Activated CD4-positive, alpha-beta T cell treated with anti-CD3 and anti-CD28 coated beads, Interleukin-2, amount 50 U/mL, for 24 hours (primary cell): Measurements from ENCODE around the gene CALML6.

Experiments
- DNase-seq, 2 donors: peaks; one replicate each; pipeline ENCODE4 v3.0.0-alpha.2; 2020; ENCODE audit warnings: low read depth in 1 of 2, low spot score in 1 of 2

Gene CALML6

DNA sequence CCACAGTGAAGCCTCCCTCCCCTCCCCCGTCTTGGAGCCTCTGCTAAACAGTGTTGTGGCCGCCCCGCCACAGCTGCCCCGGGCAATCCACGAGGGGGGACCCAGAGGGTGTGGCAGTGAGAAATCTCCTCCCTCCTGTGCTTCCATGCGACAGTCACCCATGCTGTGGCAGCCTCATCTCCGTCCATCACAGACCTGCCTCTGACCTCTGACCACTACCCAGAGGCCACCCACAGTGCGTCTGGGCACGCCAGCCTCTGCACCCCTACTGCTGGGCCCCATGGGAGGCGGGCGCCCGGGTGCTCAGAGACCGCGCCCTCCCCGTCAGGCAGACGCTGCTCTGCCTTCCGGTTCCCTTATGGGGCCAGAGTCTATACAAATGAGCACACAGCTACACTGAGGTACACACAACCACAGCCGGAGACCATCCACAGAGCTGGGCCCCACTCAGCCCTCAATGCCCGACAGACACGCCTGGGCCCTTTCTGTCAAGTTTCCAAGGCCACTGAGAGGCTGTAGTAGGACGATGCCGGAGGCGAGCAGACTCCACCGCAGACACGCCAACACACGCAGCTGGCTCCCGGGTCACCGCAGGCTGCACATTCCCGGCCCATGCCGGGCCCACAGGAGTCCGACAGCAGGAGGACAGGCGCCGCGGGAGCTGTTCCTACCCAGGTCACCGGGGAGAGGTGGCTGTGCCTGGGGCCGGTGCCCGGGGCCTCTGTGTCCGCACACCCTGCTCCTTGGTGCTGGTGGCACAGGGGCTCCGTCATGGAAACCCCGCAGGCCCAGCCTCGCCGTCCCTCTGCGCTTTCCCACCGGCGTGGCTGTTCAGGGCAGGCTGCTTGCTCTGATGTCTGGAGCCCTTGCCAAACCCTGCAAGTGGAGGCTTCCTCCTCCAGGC lies 27.9 kb downstream of the CALML6 start:
- DNase-seq = no peak

DNA sequence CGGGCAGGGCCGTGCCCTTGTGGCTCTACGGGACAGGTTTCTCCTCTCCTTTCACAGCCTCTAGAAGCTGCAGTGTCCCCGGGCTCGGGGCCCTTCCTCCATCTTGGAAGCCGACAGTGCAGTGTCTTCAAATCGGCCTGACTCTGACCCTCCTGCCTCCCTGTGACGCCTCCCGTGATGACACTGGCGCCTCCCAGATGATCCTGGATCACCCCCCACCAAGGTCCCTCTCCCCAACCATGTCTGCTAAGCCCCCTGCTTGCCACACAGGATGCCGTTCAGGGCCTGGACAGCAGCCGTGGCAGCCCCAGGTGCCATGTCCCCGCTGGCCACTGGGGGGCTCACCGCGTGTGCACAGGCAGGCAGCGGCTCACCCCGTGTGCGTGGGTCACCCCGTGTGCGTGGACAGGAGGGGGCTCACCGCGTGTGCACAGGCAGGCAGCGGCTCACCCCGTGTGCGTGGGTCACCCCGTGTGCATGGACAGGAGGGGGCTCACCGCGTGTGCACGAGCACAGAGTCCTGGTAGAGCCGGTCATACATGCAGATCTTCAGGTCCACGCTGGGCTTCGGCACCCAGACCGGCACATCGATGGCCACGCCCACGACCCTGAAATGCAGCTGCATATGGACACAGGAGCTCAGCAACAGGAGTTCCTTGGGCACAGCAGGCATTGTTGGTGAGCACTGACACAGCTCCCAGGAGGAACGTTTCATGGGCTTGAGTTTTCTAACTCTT lies 28.9 kb downstream of the CALML6 start:
- DNase-seq = peak; percentile 30 to 38

GRCh38 chr1:1945782-1946393 lies 30.8 kb downstream of the CALML6 start:
- no peak for DNase-seq

- DNase-seq = no peak
Observed at GRCh38 chr1:1946540-1946939, 31.5 kb downstream of the CALML6 start.

- DNase-seq = no peak
Observed at GRCh38 chr1:1947493-1947892, 32.4 kb downstream of the CALML6 start.

DNA sequence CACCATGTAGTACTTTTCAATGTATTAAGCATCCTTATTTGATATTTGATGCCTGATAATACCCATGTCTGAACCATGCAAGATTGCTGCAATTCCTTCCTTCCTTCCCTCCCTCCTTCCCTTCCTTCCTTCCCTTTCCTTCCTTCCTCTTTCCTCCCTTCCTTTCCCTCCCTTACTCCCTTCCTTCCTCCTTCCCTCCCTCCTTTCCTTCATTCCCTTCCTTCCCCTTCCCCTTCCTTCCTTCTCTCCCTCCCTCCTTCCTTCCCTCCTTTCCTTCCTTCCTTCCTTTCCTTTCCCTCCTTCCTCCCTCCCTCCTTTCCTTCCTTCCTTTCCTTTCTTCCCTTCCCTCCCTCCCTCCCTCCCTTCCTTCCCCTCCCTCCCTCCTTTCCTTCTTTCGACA lies 33.7 kb downstream of the CALML6 start:
- no peak for DNase-seq

DNA sequence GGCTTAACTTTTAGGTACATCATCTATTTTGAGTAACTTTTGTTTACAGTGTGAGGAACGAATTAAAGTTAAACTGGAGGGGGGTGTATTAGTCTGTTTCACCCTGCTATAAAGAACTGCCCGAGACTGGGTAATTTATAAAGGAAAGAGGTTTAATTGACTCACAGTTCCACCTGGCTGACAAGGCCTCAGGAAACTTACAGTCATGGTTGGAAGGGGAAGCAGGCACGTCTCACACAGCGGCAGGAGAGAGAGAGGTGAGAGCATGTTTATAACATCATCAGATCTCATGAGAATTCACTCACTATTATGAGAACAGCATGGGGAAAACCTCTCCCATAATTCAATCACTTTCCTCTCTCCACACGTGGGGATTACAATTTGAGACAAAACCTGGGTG lies 35.9 kb downstream of the CALML6 start:
- no peak for DNase-seq

DNA sequence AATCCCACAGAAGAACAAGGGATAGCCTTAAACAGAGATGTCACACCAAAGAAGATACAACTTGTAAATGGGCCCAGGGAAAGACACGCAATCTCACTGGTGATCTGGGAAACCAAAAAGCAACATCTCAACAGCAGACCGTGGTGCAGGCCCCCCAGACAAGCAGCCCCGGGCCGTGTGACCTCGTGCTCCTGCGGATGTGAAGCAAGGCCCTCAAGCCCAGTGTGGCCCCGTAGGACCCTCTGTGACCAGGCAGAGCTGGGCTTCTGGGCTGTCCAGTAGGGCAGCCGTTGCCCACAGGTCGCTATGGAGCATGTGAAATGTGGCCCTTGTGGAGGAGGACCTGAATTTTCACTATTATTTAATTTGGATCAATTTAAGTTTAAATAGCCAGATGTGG lies 39.0 kb downstream of the CALML6 start:
- no peak for DNase-seq

- no peak for DNase-seq
Observed at GRCh38 chr1:1954831-1955441, 39.9 kb downstream of the CALML6 start.

- no peak for DNase-seq
Observed at GRCh38 chr1:1955621-1956094, 40.6 kb downstream of the CALML6 start.

- no peak for DNase-seq
Observed at GRCh38 chr1:1956101-1956500, 41.0 kb downstream of the CALML6 start.

DNA sequence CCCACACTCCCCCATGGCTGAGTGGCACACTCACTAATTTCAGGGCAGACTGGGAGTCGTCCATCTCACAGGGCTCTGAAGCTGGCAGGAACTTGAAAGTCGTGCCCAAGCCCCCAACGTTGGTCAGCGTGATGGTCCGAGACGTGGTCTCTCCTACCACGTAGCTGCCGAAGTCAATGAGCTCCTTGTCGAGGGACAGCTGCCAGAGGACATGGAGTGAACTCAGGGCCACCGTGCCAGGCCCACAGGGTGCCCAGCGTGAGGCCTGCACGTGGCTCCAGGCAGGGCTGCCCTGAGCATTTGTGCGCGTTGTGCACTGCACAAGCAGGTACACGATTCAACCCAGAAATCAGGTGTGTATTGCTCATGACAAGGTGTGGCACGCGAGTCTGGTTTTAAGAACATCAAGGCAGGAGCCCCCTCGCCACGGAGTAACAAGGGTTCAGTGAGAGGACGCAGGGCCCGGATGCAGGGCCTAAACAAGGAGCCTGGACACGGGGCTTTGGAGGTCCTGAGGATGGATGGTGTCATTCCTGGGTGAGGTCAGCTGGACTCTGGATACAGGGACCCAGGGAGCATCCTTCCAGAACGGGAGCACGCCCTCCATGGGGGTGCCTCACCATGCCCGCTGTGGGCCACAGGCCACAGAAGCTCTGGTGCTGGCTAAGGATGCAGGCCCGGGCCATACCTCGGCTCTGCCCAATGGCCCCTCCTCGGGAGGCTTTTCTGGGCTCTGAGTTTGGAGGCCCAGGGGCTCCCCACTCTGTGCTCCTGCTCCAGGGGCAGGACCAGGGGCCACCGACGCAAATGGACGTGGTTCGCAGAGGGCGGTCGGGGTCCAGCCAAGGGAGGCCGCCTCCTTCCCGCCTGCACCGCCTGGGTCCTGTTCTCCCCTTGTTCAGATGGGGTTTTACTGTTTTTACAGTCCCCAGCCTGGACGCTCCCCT lies 41.8 kb downstream of the CALML6 start:
- DNase-seq = no peak

- DNase-seq = no peak
Observed at GRCh38 chr1:1957533-1957961, 42.5 kb downstream of the CALML6 start.

GRCh38 chr1:1958071-1958541 lies 43.0 kb downstream of the CALML6 start:
- DNase-seq = no peak

DNA sequence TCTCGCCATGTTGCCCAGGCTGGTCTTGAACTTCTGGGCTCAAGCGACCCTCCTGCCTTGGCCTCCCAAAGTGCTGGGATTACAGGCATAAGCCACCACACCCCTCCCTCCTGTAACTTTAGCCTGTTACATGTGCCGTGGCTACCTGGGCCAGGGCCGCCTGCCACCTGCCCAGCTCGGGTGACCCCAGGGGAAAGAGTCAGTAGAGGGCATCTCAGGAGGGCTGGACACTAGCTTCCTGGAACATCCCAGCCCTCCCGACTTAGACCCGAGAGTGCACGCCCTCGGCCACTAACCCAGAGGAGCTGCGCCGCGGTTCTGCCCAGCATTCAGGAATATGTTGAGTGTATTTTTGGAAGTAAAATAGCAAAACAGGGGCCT lies 44.4 kb downstream of the CALML6 start:
- DNase-seq = no peak

GRCh38 chr1:1959840-1960479 lies 44.9 kb downstream of the CALML6 start:
- peak; percentile 42 to 53 for DNase-seq

DNA sequence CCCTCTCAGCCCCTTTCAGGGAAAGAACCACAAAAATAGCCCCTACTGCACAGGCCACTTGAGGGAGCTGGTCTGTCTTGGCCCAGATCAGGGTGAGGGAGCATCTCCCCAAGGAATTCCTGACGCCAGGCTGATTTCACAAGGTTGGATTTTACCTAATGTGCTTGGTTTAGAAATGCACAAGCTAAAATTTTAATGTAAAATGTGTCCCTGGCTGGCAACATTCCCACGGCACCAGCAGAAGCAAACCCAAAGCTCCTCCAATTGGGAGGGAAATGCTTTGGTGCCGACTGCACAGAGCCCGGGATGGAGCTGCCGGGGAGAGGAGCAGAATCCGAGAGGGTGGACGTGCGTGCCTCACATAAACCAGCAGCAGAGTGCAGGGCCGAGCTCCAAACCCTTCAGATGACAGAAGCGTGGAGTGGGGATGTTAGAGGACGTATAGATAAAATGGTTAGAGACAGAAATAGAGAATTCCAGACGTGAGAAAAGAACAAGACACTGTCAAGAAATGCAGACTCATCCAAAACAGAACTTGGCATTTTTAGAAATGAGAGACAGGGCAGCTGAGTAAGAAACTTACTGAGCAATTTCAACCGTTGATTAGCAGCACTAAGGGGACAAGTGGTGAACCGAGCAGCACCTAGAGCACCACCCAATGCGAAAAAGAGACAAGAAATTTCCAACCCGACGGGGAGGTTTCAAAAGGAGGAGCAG lies 45.6 kb downstream of the CALML6 start:
- DNase-seq = no peak

DNA sequence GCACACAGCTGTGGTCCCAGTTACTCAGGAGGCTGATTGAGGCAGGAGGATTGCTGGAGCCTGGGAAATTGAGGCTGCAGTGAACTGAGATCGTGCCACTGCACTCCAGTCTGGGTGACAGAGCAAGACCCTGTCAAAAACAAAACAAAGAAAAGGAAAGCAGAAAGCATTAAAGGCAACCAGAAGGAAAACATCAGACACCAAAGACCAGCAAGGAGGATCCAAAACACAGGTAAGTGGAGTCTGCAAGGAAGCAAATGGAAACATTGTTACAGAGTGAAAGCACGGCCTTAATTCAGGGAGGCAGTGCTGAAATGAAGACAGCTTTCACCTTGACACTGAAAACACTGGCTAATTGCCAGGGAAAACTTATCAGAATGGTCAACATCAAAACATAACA lies 47.7 kb downstream of the CALML6 start:
- DNase-seq = no peak

DNA sequence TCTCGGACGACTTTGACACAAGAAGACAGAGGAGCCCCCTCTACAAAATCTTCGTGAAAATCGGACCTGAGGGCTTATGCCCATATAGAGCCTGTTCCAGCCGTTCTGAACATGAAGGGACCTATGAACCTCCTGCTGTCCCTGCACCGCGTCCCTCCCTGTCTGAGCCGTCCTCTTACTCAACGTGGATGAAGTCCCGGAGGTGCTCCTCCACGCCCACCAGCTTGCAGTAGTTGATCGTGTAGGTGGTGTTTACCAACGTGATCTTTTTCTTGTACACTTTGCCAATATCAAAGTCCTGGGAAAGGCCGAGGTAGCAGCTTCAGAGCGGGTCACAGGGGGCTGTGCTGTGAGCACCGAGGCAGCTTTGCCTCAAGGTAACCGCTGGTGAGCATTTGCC lies 48.5 kb downstream of the CALML6 start:
- no peak for DNase-seq
